SHP77 treated with DMSO at 0.1 percent for 48 hours (cell line): ENCODE results near the gene RAB11FIP5.

ENCODE experiments used
- DNase-seq: peaks from one replicate; lab custom pipeline; 2025; lab: John Stamatoyannopoulos, UW

Gene RAB11FIP5

GRCh38 chr2:73033142-73033765 is 79.5 kb downstream of the RAB11FIP5 start:
- DNase-seq = no peak

DNA sequence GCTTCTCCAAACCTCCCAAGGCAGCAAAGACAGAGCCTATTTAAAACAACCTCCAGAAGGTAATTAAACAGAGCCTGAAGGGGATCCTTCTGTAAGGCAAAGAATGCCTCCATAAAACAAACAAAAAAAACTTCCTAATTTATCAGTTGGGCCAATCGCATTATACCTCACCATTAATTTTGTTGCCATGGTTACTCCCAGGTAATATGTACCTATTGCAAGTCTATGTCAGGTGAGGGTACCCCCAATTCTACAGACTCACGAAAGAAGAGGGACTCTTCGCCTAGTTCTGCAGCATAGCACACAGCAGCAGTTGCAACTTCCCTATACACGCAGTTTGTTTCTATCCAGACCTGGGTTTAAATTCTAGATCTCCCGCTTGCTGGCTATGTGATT is 80.0 kb downstream of the RAB11FIP5 start:
- DNase-seq = no peak

GRCh38 chr2:73031725-73032701 is 80.7 kb downstream of the RAB11FIP5 start:
- DNase-seq = no peak

- no peak for DNase-seq
Observed at GRCh38 chr2:73031095-73031678, 81.6 kb downstream of the RAB11FIP5 start.

GRCh38 chr2:73028841-73029240 is 83.9 kb downstream of the RAB11FIP5 start:
- no peak for DNase-seq

DNA sequence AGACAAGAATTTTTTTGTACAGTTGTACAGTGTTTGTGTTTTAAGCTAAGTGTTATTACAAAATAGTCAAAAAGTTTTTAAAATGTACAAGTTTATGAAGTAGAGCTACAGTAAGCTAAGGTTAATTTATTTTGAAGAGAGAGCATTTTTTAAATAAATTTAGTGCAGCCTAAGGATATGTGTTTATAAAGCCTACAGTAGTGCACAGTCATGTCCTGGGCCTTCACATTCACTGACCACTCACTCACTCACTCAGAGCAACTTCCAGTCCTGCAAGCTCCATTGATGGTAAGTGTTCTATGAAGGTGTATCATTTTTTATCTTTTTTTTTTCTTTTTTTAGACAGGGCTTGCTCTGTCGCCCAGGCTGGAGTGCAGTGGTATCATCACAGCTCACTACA is 85.4 kb downstream of the RAB11FIP5 start:
- DNase-seq = no peak

DNA sequence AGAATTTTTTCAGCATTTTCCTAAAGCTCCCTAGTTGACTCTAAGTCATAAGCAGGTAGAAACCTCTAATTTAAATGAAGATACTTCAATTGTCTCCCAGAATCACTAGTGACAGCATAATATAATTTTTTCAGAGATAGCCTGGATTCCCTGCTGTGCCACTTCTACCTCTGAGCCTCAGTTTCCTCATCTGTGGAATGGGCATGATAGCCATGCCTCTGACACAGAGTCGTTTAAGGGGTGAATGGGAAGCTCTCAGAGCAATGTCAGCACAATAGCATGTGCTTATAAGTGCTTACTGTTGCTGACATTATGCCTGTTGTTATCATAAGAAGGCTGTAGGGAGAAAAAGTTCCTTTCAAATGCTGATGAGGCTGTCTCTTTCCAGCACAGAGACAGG is 89.3 kb downstream of the RAB11FIP5 start:
- DNase-seq = no peak
